Upper lobe of left lung (tissue), 4 donors: ENCODE results near the gene POMC.

Experiments used
- CTCF ChIP-seq, 6 experiments: fragments of 450-650 bp in 4 of 6; fragments of 200-600 bp in 2 of 6; sonication (generic) in 2 of 6; IDR thresholded peaks; one replicate each; pipeline ENCODE4 v1.5.1; 2016 to 2019; ENCODE audit warnings: antibody characterized with exemption in 6 of 6
- EP300 ChIP-seq, 4 donors: sonication (generic); formaldehyde crosslinking; IDR thresholded peaks; one replicate each; pipeline ENCODE4 v1.5.1; 2017; ENCODE audit warnings: antibody characterized with exemption in 4 of 4, control low read depth in 2 of 4
- POLR2A ChIP-seq, 4 donors: fragments of 450-650 bp; IDR thresholded peaks; one replicate each; pipeline ENCODE4 v1.5.1; 2016 to 2017; ENCODE audit warnings: antibody characterized with exemption in 4 of 4, mild to moderate bottlenecking in 2 of 4
- POLR2AphosphoS5 ChIP-seq, 2 donors: sonication (generic); formaldehyde crosslinking; IDR thresholded peaks; one replicate each; pipeline ENCODE4 v1.5.1; 2017; ENCODE audit warnings: antibody characterized with exemption in 2 of 2

- TF ChIP-seq POLR2AphosphoS5 (IDR thresholded peaks at IDR 0.05) (no peak), CTCF (IDR thresholded peaks at IDR 0.05) (no peak), EP300 (IDR thresholded peaks at IDR 0.05) (no peak), POLR2A (IDR thresholded peaks at IDR 0.05) (no peak)
Observed at GRCh38 chr2:25146896-25147295, 21.5 kb downstream of the POMC start.
